ENCODE results near the gene EFNA5.

GRCh38 chr5:107474361-107474715 is 196.4 kb downstream of the EFNA5 start:
- TF ChIP-seq, protein P1, sequence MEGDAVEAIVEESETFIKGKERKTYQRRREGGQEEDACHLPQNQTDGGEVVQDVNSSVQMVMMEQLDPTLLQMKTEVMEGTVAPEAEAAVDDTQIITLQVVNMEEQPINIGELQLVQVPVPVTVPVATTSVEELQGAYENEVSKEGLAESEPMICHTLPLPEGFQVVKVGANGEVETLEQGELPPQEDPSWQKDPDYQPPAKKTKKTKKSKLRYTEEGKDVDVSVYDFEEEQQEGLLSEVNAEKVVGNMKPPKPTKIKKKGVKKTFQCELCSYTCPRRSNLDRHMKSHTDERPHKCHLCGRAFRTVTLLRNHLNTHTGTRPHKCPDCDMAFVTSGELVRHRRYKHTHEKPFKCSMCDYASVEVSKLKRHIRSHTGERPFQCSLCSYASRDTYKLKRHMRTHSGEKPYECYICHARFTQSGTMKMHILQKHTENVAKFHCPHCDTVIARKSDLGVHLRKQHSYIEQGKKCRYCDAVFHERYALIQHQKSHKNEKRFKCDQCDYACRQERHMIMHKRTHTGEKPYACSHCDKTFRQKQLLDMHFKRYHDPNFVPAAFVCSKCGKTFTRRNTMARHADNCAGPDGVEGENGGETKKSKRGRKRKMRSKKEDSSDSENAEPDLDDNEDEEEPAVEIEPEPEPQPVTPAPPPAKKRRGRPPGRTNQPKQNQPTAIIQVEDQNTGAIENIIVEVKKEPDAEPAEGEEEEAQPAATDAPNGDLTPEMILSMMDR (IDR thresholded peaks at IDR 0.05), result no peak
- TF ChIP-seq ZFX (IDR thresholded peaks at IDR 0.05; ENCODE audit: borderline replicate concordance), result no peak

Data from 22Rv1 (cell line).